Cardiac muscle cell (in vitro differentiated cells and primary cell): ENCODE results near the gene HEG1. TPM values are rescaled to one million over a fixed set of nuclear protein-coding genes. Genes with fewer than 3 reads are reported as not detected.
A peak's percentile ranks its signal among the peaks of the same experiment; 100 is the strongest.

Experiments used
- DNase-seq, 2 donors: peaks; one replicate each; pipeline versions ENCODE4 v3.0.0 to v3.0.0-alpha.2; 2010 to 2017; ENCODE audit warnings: low read depth in 1 of 2, low spot score in 1 of 2
- H3K27ac ChIP-seq: fragments of 200-600 bp; sonication (generic); 2 replicates; pipeline ENCODE4 v1.5.1; 2016
- H3K27me3 ChIP-seq: fragments of 200-600 bp; sonication (generic); 2 replicates; pipeline ENCODE4 v1.6.0; 2016; ENCODE audit warnings: control low read depth
- H3K36me3 ChIP-seq: fragments of 200-600 bp; sonication (generic); 2 replicates; pipeline ENCODE4 v1.5.1; 2016; ENCODE audit warnings: control low read depth
- H3K4me1 ChIP-seq: fragments of 200-600 bp; sonication (generic); 2 replicates; pipeline ENCODE4 v1.8.1; 2017; ENCODE audit warnings: low read depth, mild to moderate bottlenecking, mixed run types
- H3K4me3 ChIP-seq: fragments of 200-600 bp; sonication (generic); 2 replicates; pipeline ENCODE4 v1.5.1; 2016; ENCODE audit warnings: mild to moderate bottlenecking
- H3K9me3 ChIP-seq: fragments of 200-600 bp; sonication (generic); 2 replicates; pipeline ENCODE4 v1.5.1; 2017; ENCODE audit warnings: low read depth, mild to moderate bottlenecking, control low read depth
- CTCF ChIP-seq: IDR thresholded peaks from 2 replicates; pipeline ENCODE4 v1.5.1; 2012; ENCODE audit warnings: low read depth, mild to moderate bottlenecking, low read length
- polyA plus RNA-seq: library from polyadenylated mRNA; unstranded; fragments of >200 nt; fragmentation: Nextera tagmentation; extraction: Ambion mirVana; gene quantifications from 2 replicates; pipeline ENCODE4 v1.2.1, GENCODE V29; 2016
- total RNA-seq: library from RNA; depleted of rRNA; stranded (reverse); fragments of >200 nt; gene quantifications from 2 replicates; pipeline ENCODE4 v1.2.3, GENCODE V29; 2016

HEG1 gene
- total and polyA plus RNA-seq, 2 experiments from 2014 or later = 17.4 to 42.7 TPM

GRCh38 chr3:125035217-125035616, 20.6 kb downstream of the HEG1 start:
- H3K27ac ChIP-seq = no peak overlapping the region
- H3K27me3 ChIP-seq = no peaks in the 10 kb centered on the region
- H3K9me3 ChIP-seq = no peaks in the 10 kb centered on the region
- no peak overlapping the region for H3K4me3 ChIP-seq
- TF ChIP-seq CTCF = no peak
- H3K36me3 ChIP-seq = no peaks in the 10 kb centered on the region
- DNase-seq = no peak
- H3K4me1 ChIP-seq = peaks cover 30% of the 10 kb centered on the region

GRCh38 chr3:125033616-125034015, 22.2 kb downstream of the HEG1 start:
- no peaks in the 10 kb centered on the region for H3K27me3 ChIP-seq
- H3K27ac ChIP-seq = peak overlapping the region; percentile 34
- no peaks in the 10 kb centered on the region for H3K9me3 ChIP-seq
- no peak for TF ChIP-seq CTCF
- no peaks in the 10 kb centered on the region for H3K36me3 ChIP-seq
- no peak for DNase-seq
- no peak overlapping the region for H3K4me3 ChIP-seq
- H3K4me1 ChIP-seq = peaks cover 21% of the 10 kb centered on the region

- Histone ChIP-seq H3K27ac (peak overlapping the region; percentile 34), H3K36me3 (no peaks in the 10 kb centered on the region), H3K9me3 (no peaks in the 10 kb centered on the region), H3K4me1 (peaks cover 21% of the 10 kb centered on the region), H3K4me3 (no peak overlapping the region), H3K27me3 (no peaks in the 10 kb centered on the region)
- DNase-seq = no peak
- no peak for TF ChIP-seq CTCF
Measured at GRCh38 chr3:125033135-125033534, 22.7 kb downstream of the HEG1 start.

GRCh38 chr3:125032683-125033082, 23.1 kb downstream of the HEG1 start:
- Histone ChIP-seq H3K27me3 (no peaks in the 10 kb centered on the region), H3K4me1 (peaks cover 18% of the 10 kb centered on the region), H3K9me3 (no peaks in the 10 kb centered on the region), H3K36me3 (no peaks in the 10 kb centered on the region), H3K4me3 (no peak overlapping the region), H3K27ac (peak overlapping the region; percentile 34)
- TF ChIP-seq CTCF = no peak
- DNase-seq = no peak

GRCh38 chr3:125032100-125032643, 23.6 kb downstream of the HEG1 start:
- Histone ChIP-seq H3K4me3 (no peak overlapping the region), H3K9me3 (no peaks in the 10 kb centered on the region), H3K36me3 (no peaks in the 10 kb centered on the region), H3K27ac (peak overlapping the region; percentile 34), H3K4me1 (peaks cover 13% of the 10 kb centered on the region), H3K27me3 (no peaks in the 10 kb centered on the region)
- DNase-seq = peak in 1 of 2 donors; percentile 67
- TF ChIP-seq CTCF = no peak

GRCh38 chr3:125031544-125031943, 24.3 kb downstream of the HEG1 start:
- H3K27me3 ChIP-seq = no peaks in the 10 kb centered on the region
- no peaks in the 10 kb centered on the region for H3K9me3 ChIP-seq
- H3K4me3 ChIP-seq = no peak overlapping the region
- no peak for TF ChIP-seq CTCF
- peaks cover 12% of the 10 kb centered on the region for H3K4me1 ChIP-seq
- no peak overlapping the region for H3K27ac ChIP-seq
- peaks cover 5% of the 10 kb centered on the region for H3K36me3 ChIP-seq
- DNase-seq = no peak
